Spleen (tissue), 7 donors: ENCODE measurements around the gene TOP3B.

Experiments used
- POLR2AphosphoS5 ChIP-seq, 3 donors: sonication (generic); formaldehyde crosslinking; IDR thresholded peaks; one replicate each; pipeline ENCODE4 v1.5.1; 2017; ENCODE audit warnings: antibody characterized with exemption in 3 of 3
- TF ChIP-seq, protein P1 (sequence below), 11 experiments: fragments of 200-600 bp in 7 of 11; fragments of 450-650 bp in 4 of 11; sonication (generic) in 4 of 11; IDR thresholded peaks in 8 of 11; conservative IDR thresholded peaks in 3 of 11; 1 replicate in 7 of 11; 2 replicates in 4 of 11; pipeline versions ENCODE4 v1.4.0 to v1.8.0; 2016 to 2021; ENCODE audit warnings: antibody characterized with exemption in 11 of 11, inconsistent platforms in 4 of 11, mild to moderate bottlenecking in 1 of 11
- donor health status: DM: no; HTN: no; CAD: no; lungs with moderate emphysema.
- donor health status: DM: no; HTN: no; CAD: no.
- donor health status: DM: no; HTN: no; CAD: no.

DNA sequence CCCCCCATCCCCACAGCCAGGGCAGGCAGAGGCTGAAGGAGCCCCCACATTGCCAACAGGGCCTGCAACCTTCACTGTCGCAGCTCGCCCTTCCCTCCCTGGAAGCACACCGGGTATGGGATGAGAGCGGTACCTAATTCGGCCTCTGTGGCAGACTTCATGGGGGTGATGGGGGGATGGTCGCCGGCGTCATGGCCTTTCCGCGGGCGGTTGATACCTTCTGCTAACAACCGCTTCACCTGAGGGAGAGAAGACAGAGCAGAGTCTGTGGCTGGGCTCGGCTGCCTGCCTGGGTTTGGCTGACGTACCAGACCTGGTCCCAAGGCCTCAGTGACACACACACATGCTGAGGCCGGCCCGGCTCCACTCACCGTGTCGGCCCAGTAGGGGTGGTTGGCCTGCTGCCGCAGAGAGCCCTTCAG, 18.8 kb downstream of the TOP3B start:
- TF ChIP-seq, protein P1, sequence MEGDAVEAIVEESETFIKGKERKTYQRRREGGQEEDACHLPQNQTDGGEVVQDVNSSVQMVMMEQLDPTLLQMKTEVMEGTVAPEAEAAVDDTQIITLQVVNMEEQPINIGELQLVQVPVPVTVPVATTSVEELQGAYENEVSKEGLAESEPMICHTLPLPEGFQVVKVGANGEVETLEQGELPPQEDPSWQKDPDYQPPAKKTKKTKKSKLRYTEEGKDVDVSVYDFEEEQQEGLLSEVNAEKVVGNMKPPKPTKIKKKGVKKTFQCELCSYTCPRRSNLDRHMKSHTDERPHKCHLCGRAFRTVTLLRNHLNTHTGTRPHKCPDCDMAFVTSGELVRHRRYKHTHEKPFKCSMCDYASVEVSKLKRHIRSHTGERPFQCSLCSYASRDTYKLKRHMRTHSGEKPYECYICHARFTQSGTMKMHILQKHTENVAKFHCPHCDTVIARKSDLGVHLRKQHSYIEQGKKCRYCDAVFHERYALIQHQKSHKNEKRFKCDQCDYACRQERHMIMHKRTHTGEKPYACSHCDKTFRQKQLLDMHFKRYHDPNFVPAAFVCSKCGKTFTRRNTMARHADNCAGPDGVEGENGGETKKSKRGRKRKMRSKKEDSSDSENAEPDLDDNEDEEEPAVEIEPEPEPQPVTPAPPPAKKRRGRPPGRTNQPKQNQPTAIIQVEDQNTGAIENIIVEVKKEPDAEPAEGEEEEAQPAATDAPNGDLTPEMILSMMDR (IDR thresholded peaks at IDR 0.05 in 8 of 11, conservative IDR thresholded peaks at IDR 0.05 in 3 of 11) = no peak
- peak in 1 of 3 donors; percentile 30 for TF ChIP-seq POLR2AphosphoS5 (IDR thresholded peaks at IDR 0.05)
